ENCODE data around the gene NELL1.

GRCh38 chr11:21398195-21398594 is 728.8 kb downstream of the NELL1 start:
- TF ChIP-seq POLR2AphosphoS5 (IDR thresholded peaks at IDR 0.05; ENCODE audit: low read depth) (no peak), CTCF (IDR thresholded peaks at IDR 0.05; ENCODE audit: insufficient read depth, low read length) (no peak)
